ENCODE data around the gene COQ10A.

COQ10A gene

DNA sequence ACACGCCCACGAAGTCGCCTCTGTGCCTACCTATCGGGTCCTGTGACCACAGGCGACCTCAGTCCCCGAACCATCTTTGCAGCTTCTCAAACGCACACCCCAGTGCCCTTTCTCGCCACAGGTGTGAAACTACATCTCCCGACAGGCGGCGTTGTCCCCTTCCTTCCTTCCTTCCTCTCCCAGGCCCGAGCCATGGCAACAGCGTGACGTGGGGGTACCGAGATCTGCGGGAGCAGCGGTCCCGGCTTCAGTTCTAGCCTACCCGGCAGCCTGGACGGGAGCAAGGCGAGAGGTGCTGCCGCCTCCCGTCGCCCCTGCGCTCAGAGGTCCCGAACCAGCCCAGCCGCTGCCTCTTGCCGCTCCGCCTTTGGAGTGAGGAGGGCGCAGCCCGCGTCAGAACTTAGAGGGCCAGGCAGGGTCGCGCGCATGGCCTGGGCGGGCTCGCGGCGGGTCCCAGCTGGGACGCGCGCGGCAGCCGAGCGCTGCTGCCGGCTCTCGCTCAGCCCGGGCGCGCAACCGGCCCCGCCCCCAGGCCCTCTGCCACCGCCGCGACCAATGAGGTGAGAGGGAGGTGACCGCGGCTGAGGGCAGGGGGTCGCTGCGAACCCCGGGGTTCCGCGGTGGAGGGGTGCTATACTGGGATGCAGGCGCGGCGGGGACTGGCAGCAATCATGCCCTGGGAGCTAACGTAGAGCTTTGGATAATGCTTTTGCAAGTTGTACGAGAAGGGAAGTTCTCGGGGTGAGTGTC, at the start of gene COQ10A:
Gene COQ10A (plus strand): TSS at position 250 of the 750 bp plus-strand sequence. CDS start 177 bp downstream, at position 427.
- DNase-seq = peak; percentile 90 to 91

DNA sequence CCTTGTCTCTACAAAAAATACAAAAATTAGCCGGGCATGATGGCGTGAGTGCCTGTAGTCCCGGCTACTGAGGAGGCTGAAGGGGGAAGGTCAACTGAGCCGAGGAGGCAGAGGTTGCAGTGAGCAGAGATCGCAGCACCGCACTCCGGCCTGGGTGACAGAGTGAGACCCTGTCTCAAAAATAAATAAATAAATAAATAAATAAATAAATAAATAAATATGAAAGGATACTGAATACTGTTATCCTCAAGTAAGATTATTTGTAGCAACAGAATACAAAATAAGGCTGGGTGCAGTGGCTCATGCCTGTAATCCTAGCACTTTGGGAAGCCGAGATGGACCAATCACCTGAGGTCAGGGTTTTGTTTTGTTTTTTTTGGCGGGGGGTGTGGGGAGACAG, 46.9 kb upstream of the COQ10A start:
- DNase-seq = no peak

DNA sequence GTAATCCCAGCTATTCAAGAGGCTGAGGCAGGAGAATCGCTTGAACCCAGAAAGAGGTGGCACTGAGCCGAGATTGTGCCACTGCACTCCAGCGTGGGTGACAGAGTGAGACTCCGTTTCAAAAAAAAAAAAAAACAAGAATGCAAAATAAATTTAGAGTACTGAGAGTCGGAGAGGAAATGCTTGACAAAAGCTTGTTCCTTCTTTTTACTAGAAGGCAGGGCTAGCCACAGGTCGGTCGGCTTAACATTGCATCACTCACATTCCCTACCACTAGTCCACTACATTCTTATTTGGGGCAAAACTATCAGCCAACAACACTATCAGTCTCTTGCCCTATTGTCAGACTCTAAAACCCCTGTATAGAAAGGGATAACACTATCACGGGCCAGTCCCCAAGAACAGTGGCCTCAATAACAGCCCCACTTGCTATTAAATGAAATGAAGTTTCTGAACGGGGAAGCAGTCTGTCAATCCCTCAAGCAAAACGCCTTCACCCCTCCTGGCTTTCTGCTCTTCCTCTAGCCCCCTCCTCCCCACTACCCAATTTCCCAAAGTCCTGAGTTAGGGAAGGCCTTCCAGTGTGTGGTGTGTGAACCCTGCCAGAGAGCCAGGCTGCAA, 46.0 kb upstream of the COQ10A start:
- DNase-seq = no peak

- DNase-seq = no peak
Measured at GRCh38 chr12:56221232-56221756, 45.4 kb upstream of the COQ10A start.

- peak; percentile 95 to 96 for DNase-seq
Measured at GRCh38 chr12:56221757-56222530, 44.8 kb upstream of the COQ10A start, which contains the start of gene RNF41. Gene RNF41 (minus strand): TSS chr12:56221922. CDS start chr12:56214047, 7,875 bp downstream.

DNA sequence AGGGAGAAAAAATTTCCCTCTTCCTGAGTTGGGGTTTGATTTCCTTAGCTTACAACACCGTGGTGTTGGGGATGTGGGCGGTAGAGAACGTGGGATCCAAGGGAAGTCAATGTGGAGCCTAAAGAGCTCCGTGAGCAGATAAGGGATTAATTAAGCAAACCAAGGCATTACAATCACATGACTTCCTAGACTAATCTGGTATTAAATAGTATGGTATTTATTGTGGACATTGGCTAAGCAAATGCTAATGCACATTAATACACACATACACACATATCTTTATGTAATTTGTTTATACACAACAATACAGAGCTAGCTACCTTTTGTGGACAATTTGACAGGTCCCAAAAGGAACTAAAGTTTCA, 44.2 kb upstream of the COQ10A start:
- no peak for DNase-seq

- no peak for DNase-seq
Measured at GRCh38 chr12:56223571-56224101, 43.1 kb upstream of the COQ10A start.

DNA sequence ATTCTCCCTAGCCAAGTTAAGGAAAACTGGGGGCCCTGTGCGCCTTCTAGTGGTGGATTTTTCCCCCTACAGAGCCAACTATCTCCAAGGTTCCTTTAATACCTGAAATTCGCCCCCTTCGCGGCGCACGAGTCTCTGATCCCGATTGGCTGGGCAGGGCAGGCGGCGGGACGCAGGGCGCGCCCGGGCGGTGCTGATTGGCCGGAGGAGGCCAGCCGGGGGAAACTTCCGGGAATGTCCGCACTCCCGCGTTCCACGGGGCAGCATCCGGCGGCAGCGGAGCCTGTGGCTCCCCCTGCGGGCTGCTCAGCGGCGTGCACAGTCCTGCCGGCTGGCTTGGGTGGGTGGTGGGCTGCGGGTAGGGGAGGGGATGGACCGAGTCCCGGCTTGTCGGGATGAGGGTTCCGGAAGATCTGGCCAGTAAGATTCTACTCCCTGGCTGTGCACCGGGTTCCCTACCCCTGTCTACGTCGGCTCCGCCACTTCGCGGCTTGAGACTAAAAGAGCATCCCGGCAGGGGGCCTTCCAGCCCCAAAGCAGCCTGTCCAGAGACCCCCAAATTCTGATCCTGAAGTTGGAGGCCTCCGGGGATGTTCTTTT, 42.5 kb upstream of the COQ10A start, which contains the start of gene NABP2:
Gene NABP2 (plus strand): TSS at position 241 of the 600 bp plus-strand sequence. CDS start 515 bp downstream, outside the sequence.
- DNase-seq = peak; percentile 96 to 98

DNA sequence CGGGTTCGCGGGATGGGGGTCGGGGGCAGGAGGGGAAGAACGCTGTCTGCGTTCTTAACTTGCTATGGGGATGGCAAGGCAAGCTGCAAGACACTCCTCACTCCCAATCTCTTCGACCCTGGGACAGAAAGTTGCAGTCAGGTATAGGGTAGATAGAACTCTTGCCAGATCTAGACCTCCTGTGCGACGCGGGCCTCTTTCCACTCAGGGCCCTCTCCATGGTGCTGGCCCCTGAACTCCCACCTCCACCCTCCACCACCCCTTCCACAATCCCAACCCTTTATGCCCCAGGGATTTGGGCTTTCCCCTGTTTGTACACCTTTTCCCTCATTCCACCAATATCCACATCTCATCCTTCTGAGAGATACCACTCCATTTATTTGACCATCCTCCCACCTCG, 41.8 kb upstream of the COQ10A start:
- no peak for DNase-seq

GRCh38 chr12:56229082-56229481, 37.7 kb upstream of the COQ10A start:
- DNase-seq = no peak

DNA sequence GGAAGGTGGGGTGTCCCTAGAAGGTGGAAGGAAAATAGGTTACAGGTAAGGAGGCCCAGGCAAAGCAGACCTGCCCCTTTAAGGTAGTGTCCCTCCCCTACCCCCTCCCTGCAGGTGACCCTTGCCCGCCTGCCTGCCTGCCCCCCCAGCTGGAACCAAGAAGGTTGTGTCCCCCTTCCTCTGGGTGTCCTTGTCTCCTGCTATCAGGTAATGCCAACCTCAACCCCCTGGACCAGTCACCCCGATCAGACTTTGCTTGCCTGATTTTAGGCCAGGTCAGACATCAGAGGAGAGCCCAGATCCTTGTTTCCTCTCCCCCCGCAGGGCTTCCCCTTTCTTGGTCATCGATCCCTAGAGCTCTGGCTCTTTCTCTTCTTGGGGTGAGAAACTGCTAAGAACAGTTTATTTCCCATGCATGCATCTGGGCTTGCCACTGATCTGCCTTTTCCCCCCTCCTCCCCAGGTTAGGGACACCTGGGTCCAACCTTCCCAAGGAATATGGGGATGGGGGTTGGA, 36.8 kb upstream of the COQ10A start, which contains the start of gene SLC39A5:
Gene SLC39A5 (plus strand): TSS at position 136 of the 516 bp plus-strand sequence. CDS start 1,224 bp downstream, outside the sequence.
- no peak for DNase-seq

DNA sequence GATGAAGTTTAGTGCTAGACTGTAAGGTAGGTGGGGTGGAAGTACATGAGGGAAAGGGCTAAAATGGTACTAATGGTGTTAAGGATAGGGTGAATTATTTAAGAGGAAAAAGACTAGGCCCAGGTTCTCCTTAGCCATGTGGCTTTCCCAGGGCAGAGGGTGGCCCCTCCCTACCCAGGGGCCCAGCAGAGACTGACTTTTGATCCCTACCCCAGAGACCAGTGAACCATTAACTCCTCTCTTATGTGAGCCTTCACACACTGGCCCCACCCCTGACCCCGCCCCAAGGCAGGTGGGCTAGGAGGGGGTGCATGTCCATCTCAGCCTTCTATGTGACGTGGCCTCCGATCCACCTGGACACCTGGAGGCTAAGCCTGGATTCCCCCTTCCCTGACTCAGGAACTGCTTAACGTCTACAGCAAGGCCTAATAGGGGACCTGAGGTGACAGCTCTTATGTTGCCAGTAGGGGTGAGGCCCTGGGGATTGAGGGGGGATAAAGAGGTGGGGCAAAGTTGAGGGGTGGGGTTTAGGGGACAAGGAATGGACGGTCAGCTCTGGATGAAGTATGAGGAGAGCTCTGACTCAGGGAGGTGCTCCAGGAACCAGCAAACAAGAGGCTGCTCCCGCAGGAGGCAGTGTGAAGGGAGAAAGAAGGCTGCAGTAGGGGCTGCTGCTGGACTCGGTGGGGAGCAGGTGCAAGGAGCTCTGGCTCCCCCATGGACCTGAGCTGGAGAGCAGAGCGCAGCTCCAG, 36.1 kb upstream of the COQ10A start:
- DNase-seq = no peak

DNA sequence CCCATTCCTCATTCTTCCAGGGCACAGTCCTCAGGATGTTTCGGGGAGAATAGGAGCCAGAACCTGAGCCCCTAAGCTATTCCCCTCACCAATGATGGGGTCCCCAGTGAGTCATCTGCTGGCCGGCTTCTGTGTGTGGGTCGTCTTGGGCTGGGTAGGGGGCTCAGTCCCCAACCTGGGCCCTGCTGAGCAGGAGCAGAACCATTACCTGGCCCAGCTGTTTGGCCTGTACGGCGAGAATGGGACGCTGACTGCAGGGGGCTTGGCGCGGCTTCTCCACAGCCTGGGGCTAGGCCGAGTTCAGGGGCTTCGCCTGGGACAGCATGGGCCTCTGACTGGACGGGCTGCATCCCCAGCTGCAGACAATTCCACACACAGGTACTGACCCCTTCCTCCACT, 35.6 kb upstream of the COQ10A start:
- DNase-seq = no peak

GRCh38 chr12:56234746-56235436, 31.9 kb upstream of the COQ10A start:
- DNase-seq = no peak

GRCh38 chr12:56236091-56236490, 30.7 kb upstream of the COQ10A start:
- no peak for DNase-seq

DNA sequence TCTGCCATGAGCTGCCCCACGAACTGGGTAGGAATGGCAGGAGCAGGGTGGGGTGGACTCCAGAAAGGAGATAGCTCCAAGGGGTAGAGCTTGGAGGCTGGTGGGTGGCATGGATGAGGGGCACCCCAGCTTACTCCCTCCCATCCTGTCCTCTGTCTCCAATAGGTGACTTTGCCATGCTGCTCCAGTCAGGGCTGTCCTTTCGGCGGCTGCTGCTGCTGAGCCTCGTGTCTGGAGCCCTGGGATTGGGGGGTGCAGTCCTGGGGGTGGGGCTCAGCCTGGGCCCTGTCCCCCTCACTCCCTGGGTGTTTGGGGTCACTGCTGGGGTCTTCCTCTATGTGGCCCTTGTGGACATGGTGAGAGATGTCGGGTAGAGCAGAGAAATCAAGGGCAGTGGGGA, 29.8 kb upstream of the COQ10A start:
- no peak for DNase-seq

DNA sequence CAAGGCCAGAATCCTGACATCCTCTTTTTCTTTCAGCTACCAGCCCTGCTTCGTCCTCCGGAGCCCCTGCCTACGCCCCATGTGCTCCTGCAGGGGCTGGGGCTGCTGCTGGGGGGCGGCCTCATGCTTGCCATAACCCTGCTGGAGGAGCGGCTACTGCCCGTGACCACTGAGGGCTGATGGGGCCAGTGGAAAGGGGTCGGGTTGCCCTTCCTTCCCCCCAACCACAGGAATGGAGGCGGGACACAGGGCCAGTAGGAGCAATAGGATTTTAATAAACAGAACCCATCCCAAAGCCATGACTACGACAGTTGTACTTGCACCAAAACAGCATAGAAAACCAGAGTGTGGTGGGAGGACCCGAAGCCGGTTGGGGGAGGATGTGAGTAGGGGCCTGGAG, 29.2 kb upstream of the COQ10A start:
- DNase-seq = no peak

GRCh38 chr12:56241424-56242303, 25.1 kb upstream of the COQ10A start:
- DNase-seq = no peak

- DNase-seq = no peak
Measured at GRCh38 chr12:56242986-56243385, 23.8 kb upstream of the COQ10A start.

DNA sequence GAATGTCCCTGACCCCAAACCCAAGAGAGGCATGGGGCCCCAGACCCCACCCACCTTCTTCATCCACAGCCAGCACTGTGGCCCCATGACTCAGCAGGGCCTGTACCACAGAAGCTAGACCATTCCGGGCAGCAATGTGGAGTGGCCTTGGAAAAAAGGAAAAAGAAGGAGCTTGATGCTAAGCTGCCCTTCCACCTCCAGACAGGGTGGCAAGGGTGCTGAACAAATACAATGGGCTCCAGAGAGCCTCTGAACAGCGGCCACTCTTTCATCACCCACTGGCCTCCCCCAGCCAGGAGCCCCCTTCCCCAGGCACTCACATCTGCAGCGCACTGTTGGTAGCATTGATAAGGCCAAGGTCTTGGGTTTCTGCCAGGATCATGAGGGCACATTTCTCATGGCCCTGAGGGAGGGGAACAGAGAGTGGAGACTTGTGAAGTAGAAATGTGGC, 23.0 kb upstream of the COQ10A start:
- DNase-seq = no peak
